ENCODE data around the gene RFX3.
"Not testable (repeated sequence)": the region's sequence is repeated elsewhere in the genome, so short reads cannot be mapped to it uniquely, and the experiment has no call there.

The RFX3 gene

DNA sequence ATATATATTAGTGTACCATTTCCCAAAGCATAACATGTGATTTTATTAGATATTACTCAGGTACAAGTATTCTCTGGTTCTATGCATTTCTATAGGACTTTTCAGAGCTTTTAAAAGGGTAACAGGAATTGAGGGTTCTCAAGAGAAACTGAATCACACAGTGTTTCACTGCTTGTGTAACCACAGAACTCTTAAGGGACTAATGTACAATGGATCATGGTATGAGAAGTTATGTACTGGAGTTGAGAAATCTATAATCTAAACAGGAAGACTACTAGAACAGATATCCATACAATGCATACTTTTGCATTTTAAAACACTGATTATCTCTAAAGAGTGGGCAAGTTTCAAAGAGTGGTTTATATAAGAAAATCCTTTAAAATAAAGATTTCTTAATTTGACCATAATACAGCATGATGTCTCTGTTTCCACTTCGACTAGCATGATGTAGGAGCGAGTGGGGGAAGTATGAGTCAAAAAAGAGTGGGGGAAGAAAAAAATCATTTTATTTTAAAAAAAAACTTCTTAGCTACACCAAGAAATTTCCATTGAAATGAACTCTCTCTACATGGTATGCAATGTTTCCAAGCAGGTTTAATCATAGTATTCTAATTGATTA, 183.5 kb downstream of the RFX3 start:
- no peak for DNase-seq

DNA sequence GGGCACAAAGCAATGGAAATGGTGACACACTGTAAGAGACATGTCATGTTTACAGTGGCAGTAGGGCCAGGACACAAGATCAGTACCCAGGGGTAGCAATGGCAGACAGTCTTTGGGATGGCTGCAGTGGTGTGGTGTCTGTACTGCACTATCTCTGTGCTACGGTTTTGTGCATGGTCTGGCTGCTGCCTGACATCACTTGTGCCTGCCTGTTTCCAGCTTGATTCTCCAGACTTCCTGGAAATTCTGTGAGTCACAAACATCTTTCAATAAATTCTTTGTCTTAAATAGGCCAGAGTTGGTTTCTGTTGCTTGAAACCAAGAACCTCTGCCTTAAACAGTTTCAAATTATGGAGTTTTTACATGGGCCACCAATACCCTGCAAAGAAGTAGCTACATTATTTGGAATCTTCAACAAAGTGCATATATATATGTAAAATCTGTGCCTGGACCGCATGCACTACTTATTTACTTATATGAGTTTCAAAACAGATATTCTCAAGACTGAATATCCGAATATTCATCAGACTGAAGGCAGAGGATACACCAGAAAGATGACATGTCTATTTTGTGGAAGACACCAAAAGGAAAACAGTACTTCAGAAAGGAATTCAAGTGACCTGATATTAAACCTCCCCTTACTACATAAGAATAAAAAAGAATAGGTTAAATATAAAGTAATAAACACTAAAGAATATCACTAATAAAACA, 188.1 kb downstream of the RFX3 start:
- no peak for DNase-seq

DNA sequence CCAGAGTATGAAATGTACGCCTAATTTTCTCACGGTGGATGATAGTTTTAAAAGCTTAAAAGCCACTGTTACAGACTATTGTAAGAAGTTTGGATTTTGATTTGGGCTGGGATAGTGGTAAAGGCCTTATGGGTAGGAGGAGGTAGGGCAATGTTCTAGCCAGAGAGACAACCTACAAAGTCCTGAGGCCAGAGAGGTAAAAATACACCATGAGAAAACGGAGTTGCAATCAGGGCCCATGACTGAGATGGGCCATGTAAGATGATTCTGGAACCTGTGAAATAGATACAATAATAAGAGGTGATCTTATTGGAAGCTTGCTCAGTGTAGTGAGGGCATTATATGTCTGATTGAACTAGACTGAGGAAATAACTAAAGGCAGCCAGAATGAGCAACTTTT, 188.8 kb downstream of the RFX3 start:
- DNase-seq: no peak

DNA sequence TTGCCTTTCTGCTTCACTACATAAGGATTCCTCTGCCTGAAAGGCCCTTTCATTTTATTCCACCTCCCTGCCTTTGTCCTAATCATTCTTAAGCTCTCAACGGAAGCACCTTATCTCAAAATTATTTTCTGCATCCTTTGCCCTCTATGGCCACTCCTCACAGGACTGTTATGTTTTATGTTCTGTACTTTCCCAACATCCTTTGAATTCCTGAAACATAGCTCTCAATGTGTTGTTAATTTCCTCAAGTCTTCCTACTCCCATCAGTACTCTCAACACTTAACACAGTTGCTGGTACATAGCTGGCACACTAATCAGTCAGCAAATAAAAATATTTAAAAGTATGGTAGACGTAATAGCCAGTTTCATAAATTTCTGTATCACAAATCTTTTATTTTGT, 193.0 kb downstream of the RFX3 start:
- no peak for DNase-seq

DNA sequence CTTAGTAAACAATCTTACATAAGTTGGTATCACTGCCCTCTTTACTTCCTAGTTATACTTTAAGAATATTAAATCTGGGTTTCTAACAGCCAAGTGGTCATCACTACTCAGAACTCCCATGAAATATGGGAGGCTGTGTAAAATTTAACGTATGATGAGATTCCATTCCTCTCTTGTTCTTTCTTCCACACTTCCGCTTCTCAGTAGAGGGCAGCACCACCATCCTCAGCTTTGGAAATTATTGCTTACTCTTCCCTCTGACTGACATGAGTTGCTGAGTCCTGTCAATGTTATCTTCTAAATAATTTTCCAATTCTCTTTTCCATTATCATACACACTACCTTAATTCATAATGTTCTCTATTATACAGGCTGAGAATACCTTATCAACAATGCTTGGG, 194.0 kb downstream of the RFX3 start:
- no peak for DNase-seq

DNA sequence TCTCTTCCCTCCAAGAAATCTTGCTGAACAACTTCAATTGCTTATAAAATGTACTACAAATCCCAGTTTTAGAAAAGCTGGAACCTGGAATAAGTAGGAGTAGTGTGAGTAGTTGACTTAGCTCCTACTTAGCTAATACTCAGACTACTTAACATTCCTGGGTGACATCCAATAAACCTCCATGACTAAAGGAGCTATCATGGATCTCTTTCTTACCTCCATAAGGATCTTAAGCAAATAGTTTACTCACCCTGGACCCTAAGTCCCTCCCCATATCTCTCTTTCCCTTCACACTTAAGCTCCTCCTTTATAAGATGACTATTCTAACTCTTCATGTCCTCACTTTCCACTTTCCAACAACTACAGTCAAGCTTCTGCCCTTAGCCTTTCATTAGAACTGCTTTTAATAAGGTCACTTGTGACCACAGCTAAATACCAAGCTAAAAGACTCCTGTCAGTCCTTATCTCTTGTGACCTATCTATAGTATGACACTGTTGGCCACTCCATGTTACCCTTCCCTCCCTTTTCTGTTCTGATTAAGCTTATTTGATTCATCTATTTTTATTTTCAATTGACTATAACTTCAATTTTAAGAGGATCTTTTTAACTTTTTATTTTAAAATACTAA, 194.9 kb downstream of the RFX3 start:
- DNase-seq: no peak

DNA sequence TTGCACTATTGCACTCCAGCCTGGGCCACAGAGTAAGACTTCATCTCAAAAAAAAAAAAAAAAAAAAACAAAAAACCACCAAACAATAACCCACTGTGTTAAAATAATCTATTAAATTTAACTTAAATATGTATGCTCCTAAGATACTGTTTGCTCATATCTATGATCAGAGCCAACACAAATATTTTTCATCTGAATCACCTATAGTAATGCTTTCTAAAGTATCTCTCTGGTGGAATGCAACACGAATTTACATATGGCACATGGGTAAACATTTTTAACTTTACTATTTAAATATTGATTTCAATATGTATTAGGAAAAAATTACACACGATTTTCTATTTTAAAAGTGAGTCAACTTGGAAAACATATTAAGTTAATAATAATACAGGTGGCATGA, 196.4 kb downstream of the RFX3 start:
- no peak for DNase-seq

DNA sequence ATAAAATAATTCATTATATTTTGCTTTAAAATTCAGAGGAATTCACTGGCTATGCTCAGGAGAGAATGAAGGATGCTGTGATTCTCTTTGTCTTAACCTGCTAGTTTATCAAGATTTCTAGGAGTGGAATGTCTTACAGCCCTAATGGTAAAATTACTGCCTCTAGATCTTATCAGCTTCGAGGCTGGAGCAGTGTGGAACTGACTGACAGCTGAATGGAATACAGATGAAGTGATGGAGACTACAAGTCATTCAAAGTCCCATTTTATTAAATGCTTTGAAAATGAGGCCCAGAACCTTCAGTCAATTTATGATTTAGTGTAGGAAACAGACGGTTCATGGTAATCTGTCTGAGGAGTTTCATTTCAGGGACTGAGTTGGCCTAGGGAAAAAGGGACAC, 202.1 kb downstream of the RFX3 start:
- DNase-seq: no peak

DNA sequence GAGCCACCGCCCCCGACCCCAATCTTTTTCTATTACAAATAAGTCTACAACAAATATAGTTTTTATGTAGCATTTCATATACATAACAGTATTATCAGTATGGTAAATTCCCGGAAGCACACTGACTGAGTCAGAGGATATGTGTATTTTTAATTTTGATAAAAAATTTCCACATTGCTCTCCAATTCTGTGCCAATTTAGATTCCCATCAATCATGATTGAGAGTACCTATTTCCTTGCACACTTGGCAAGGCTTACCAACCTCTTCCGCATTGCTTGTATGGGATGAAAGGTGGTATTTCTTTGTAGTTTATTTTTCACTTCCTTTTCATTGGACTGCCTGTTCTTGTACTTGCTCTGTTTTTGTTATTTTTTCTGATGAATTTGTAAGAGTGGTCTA, 204.6 kb downstream of the RFX3 start:
- DNase-seq: no peak

DNA sequence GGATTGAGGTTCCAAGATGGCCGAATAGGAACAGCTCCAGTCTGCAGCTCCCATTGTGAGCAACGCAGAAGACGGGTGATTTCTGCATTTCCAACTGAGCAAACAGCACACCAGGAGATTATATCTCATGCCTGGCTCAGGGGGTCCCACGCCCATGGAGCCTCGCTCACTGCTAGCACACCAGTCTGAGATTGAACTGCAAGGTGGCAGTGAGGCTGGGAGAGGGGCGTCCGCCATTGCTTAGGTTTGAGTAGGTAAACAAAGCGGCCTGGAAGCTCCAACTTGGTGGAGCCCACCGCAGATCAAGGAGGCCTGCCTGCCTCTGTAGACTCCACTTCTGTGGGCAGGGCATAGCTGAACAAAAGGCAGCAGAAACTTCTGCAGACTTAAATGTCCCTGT, 213.2 kb downstream of the RFX3 start:
- DNase-seq: not testable (repeated sequence)

DNA sequence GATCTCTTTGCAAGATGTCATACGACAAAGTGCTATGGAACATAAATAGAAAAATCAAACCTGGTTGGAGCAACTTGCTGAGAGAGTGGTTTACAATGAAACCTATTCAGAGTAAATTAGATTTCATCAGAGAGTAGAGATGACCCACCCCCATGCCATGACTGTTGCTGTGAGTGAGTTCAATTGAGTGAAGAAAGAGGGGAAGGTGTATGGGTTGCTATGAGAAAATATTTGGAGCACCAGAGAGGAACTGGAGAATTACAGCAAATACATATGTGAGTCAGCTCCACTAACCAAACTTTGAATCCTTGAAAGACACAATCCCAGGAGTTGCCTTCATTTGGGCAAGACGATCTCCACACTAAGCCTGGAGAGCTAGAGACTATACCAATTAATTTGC, 217.2 kb downstream of the RFX3 start:
- no peak for DNase-seq

DNA sequence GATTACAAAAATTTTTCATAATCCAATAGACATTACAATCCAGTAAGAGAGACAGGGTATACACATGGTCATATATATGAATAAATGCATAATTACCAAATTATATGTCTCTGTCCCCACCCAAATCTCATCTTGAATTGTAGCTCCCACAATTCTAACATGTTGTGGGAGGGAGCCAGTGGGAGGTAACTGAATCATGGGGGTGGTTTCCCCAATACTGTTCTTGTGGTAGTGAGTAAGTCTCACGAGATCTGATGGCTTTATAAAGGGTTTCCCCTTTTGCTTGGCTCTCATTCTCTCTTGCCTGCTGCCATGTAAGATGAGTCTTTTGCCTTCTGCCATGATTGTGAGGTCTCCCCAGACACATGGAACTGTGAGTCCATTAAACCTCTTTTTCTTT, 221.4 kb downstream of the RFX3 start:
- not testable (repeated sequence) for DNase-seq

DNA sequence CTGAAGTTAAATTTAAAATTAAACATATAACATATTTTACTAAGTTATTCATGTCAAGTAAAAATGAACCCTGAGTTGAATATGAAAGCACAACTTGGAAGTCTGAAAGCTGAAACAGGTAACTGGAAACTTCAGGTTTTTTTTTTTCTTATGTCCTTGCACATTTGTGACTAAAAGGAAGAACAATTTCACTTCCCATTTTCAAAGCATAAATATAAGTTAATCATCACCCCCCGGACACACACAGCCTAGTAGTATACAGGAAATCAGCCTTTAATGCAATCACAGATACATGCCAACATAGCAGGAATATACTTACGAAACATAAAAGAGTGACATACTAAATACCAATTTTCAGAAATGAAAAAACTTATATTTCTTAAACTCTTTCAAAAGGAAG, 225.9 kb downstream of the RFX3 start:
- no peak for DNase-seq

DNA sequence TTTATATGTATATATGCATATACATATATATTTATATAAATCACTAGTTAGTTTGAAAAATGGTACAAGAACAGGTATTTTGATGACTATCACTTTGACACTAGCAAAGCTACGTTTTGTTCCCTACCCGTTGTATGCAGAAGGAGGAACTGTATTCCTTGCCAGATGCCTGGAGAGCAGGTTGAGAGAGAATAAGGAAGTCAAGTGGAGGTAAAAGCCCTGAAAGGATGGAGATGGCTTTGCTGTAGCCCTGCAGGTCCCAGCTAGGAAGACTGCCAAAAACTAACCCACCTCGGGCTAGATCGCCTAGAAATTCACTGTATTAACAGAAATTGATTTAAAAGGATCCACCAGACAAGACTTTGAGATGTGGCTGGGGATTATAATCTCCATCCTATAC, 229.3 kb downstream of the RFX3 start:
- DNase-seq: no peak

DNA sequence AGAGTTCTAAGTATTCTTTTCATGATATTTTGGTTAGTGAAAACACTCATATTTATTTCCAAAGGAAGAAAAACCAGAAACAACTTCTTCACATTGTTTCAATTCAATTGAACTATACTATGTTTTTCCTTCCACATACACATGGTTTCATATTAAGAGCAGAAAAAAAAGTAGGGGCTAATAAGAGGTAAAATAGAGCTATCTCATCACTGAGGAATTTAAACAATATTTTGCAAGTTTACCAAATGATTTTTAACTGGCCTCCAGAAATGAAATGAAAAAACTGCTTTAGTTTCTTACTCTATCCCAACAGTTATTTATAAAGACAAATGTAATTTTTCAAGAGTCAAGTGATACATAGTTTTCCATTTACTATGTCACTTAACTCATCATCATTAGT, 233.5 kb downstream of the RFX3 start:
- DNase-seq: no peak

DNA sequence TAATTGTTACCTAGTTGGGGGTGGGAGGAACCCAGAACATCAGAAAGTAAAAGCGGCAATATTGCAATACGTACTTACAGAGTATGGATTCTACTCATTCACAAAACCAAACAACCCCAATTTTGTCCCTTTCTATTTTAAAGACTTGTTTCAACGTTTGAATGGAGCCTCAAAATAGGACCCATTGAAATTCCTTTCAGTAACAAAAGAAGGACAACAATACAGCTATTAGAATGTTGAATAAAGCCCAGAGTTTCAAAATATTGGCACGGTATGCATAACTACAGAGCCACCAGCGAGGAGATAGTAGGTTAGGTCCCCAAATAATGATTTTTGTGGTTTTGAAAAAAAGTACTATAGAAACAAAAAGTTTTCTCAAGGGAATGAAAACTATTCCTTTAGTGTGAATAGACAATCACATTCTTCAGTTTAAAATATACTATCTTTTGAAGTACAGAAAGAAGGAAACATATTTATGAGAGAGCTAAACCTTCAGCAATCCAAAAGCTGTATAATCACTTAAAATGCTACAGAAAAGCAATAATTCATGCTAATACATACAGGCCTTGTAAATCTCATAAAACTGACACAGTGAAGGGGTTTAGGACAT, 235.5 kb downstream of the RFX3 start:
- DNase-seq: no peak

DNA sequence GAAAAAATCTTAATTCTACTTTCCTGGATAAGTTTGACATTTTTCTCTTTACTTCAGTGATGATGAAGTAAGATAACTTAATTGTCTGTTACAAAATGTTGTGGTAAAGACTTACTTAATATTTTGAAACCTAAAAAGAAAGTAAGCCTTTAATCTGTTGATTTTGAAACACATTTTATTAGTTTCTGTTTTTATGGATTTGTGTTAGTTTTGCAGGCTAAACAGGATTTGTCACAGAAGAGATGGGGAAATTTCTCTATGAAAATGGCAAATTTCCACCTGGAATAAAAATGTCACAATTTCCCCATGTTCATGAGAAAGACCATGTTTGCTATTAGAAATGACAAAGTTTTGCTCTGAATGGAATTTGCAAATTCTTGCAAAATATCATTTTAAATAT, 237.1 kb downstream of the RFX3 start:
- no peak for DNase-seq

DNA sequence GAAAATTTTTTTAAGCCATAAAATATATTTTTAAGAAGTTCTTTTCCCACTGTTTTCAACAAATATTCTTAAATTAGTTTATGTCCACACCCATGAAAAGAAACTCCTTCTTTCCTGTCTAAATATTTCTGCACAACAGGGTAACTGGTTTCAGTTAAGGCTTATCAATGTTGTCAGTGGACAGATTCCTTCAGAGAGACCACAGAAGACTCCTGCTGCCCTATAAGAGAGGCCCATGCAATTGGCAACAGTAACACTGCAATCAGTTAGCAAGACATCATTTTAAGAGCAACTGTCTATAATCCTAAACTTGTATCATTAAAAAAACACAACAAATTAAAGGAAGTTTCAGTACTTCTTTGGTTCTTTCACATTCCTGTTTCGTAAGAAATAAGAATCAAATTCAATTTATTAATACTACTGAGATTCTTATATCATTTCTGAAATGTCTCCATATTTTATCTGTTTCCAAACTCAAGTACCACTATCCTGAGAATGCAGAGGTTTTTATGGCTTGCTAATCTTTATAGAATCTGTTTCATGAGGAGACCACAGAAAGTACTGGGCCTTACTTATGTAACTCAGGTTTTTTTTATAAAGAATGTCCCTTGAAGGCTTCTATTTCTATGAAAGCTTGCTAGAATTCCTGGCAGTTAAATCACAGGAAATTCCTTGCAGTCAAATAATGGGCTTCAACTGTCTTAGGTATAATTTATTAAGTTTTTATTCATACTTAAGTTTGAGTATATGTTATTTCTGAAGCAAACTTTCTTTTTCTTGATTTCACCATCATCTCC, 240.2 kb downstream of the RFX3 start:
- DNase-seq: no peak

DNA sequence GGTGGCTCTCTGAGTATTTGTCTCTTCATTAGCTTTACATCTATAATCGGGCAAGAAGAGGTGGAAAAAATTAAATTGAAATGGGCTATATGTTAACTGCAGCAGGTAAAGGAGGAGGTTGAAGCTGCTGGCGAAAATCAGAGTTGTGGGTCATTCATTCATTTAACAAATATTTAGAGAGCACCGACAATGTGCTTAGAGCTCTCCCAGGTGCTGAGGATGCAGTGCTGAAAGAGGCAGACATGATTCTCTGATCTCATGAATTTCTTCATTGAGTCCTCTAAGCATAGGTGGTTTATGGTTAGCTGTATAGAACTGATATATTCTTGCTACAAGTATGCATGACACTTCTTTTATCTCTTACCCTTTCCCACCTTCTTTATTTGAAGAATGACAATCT, 243.4 kb downstream of the RFX3 start:
- DNase-seq: no peak

DNA sequence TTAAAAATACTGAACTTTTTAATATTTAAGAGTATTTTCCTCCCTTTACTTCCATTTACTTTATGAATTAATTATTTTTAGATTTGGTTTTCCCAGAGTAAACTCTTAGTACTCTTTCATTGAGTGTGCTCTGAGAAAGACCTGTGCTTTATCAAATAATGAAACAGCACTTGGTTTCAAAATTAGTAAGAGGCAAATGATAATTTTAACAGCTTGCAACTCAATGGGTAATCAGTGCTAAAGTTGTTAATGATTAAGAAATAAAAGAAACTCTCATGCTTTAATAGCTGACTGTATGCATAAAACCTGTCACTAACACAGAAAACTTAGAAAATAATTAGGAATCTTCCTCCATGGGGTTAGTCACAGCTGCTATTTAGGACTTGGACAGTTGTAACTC, 244.4 kb downstream of the RFX3 start:
- no peak for DNase-seq

DNA sequence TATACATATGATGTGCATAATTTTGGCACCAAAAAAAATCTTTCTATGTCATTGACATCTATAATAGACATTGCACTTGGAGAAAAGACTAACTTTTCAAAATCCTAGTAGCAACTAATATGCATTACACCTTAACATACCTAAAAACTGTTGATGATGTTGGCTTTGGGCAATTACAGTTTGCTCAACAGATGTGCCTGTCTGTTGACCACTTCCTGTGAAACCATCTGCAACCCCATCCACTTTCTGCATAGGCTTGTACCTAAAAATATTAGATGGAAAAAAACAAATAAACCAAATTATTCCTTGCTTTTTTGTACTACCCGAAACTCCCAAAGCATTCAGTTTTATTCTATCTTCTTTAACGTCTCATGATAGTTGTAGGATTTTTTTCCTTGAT, 248.6 kb downstream of the RFX3 start:
- no peak for DNase-seq

DNA sequence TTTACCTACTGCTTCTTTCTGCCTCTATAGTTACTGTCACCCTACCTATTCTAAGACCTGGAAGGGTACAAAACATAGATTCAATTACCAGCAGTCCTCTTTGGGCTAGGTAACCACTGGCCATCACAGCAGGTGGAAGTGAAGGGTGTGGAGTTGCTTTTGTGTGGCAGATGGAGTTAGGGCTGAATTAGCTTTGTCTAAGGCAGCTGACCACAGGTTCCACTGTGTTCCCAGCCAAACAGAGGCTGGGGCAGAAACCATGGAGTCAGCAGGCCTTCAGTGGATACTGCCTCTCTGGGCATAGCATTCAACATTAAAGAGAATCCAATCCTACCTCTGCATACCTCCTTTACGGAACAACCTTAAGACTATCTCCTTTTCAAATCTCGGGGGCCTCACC, 254.2 kb downstream of the RFX3 start:
- no peak for DNase-seq

DNA sequence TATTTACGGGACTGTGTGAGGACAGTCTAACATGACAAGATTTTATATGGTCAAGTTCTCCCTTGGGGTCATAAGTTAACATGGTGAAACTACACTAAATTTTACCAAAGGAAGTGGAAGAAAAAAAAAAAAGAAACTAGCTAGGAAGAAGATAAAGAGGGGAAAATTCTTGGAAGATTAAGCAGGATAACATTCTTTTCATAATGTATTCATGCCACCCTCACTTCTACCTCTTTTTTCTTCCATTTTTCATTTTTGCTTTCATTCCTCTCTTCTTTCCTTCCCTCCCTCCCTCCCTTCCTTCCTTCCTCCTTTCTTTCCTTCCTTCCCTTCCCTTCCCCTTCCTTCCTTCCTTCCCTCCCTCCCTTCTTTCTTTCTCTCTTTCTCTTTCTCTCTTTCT, 254.6 kb downstream of the RFX3 start:
- DNase-seq: no peak
